CD4-positive, alpha-beta T cell treated with Interleukin-6 for 4 hours (primary cell): ENCODE measurements around the gene LCN10.

Experiments
- DNase-seq: peaks from one replicate; pipeline ENCODE4 v3.0.0-alpha.2; 2020; ENCODE audit warnings: mixed read lengths

Gene LCN10

GRCh38 chr9:136754059-136754572, 11.4 kb upstream of the LCN10 start:
- no peak for DNase-seq

- DNase-seq, result no peak
These were observed 10.8 kb upstream of the LCN10 start for GRCh38 chr9:136753371-136754058.

GRCh38 chr9:136751814-136752213, 9.1 kb upstream of the LCN10 start:
- DNase-seq, result no peak

- DNase-seq, result no peak
These were observed 8.5 kb upstream of the LCN10 start for GRCh38 chr9:136751244-136751643.

GRCh38 chr9:136750526-136750925, 7.8 kb upstream of the LCN10 start:
- no peak for DNase-seq

- DNase-seq, result no peak
These were observed 6.2 kb upstream of the LCN10 start for GRCh38 chr9:136748666-136749611.

GRCh38 chr9:136748201-136748600, 5.5 kb upstream of the LCN10 start, which contains the start of gene LCN6:
Gene LCN6, minus strand, starts transcription at chr9:136748525. Its CDS starts 42 bp downstream, at chr9:136748483.
- no peak for DNase-seq

- no peak for DNase-seq
These were observed 4.7 kb upstream of the LCN10 start for GRCh38 chr9:136747161-136748060.

- no peak for DNase-seq
These were observed 3.9 kb upstream of the LCN10 start for GRCh38 chr9:136746621-136747020.

- no peak for DNase-seq
These were observed 3.4 kb upstream of the LCN10 start for GRCh38 chr9:136746155-136746490.

- no peak for DNase-seq
These were observed 2.8 kb upstream of the LCN10 start for GRCh38 chr9:136745389-136746154.

- no peak for DNase-seq
These were observed 2.0 kb upstream of the LCN10 start for GRCh38 chr9:136744773-136745172.

GRCh38 chr9:136743639-136744211, 985 bp upstream of the LCN10 start:
- no peak for DNase-seq

- peak; percentile 40 for DNase-seq
These were observed 713 bp downstream of the LCN10 start for GRCh38 chr9:136741883-136742571.

GRCh38 chr9:136740971-136741882, 1.5 kb downstream of the LCN10 start:
- no peak for DNase-seq

GRCh38 chr9:136740491-136740890, 2.2 kb downstream of the LCN10 start:
- no peak for DNase-seq

- DNase-seq, result no peak
These were observed 2.7 kb downstream of the LCN10 start for GRCh38 chr9:136740069-136740468.

GRCh38 chr9:136739509-136739908, 3.2 kb downstream of the LCN10 start:
- DNase-seq, result no peak

GRCh38 chr9:136738960-136739359, 3.8 kb downstream of the LCN10 start:
- no peak for DNase-seq
